HEK293T (cell line): ENCODE results near the gene HTRA2.

ENCODE experiments used
- CTCF ChIA-PET: fragments of 350-600 bp; formaldehyde crosslinking; extraction: SDS; loops from one replicate; lab custom pipeline; 2021; ENCODE audit warnings: antibody characterized with exemption, inconsistent platforms; lab: Yijun Ruan, JAX
- POLR2A ChIA-PET: fragments of 350-600 bp; formaldehyde crosslinking; extraction: SDS; loops from one replicate; lab custom pipeline; 2020; ENCODE audit warnings: antibody characterized with exemption, inconsistent platforms; lab: Yijun Ruan, JAX
- DNase-seq: peaks from one replicate; pipeline ENCODE4 v3.0.0; 2012; ENCODE audit warnings: mixed read lengths; ENCODE audit errors: extremely low spot score
- ARNT ChIP-seq: fragments of 450-650 bp; IDR thresholded peaks from 2 replicates; pipeline ENCODE4 v1.6.1; 2017; ENCODE audit warnings: mild to moderate bottlenecking
- BHLHE40 ChIP-seq: fragments of 450-650 bp; IDR thresholded peaks from 2 replicates; pipeline ENCODE4 v1.6.1; 2016; ENCODE audit warnings: mild to moderate bottlenecking, moderate library complexity, borderline replicate concordance
- CTBP1 ChIP-seq: fragments of 450-650 bp; IDR thresholded peaks from 2 replicates; pipeline ENCODE4 v1.6.1; 2016; ENCODE audit warnings: borderline replicate concordance
- ELF4 ChIP-seq: fragments of 450-650 bp; IDR thresholded peaks from 2 replicates; pipeline ENCODE4 v1.6.1; 2017; ENCODE audit warnings: antibody characterized with exemption
- FOXA1 ChIP-seq: fragments of 450-650 bp; IDR thresholded peaks from 2 replicates; pipeline ENCODE4 v1.6.1; 2016; ENCODE audit warnings: mild to moderate bottlenecking
- FOXK2 ChIP-seq: fragments of 450-650 bp; IDR thresholded peaks from 2 replicates; pipeline ENCODE4 v1.6.1; 2016; ENCODE audit warnings: mild to moderate bottlenecking
- FOXM1 ChIP-seq: fragments of 450-650 bp; IDR thresholded peaks from 2 replicates; pipeline ENCODE4 v1.6.1; 2017; ENCODE audit warnings: mild to moderate bottlenecking, borderline replicate concordance
- HDGF ChIP-seq: fragments of 450-650 bp; IDR thresholded peaks from 2 replicates; pipeline ENCODE4 v1.6.1; 2017; ENCODE audit warnings: antibody characterized with exemption, borderline replicate concordance
- L3MBTL2 ChIP-seq: fragments of 450-650 bp; conservative IDR thresholded peaks from 2 replicates; pipeline ENCODE4 v1.6.1; 2016; ENCODE audit warnings: mild to moderate bottlenecking
- LEF1 ChIP-seq: fragments of 450-650 bp; IDR thresholded peaks from 2 replicates; pipeline ENCODE4 v1.6.1; 2017; ENCODE audit warnings: mild to moderate bottlenecking, borderline replicate concordance
- NFRKB ChIP-seq: fragments of 450-650 bp; IDR thresholded peaks from 2 replicates; pipeline ENCODE4 v1.6.1; 2016; ENCODE audit warnings: mild to moderate bottlenecking, moderate library complexity
- SP1 ChIP-seq: fragments of 450-650 bp; IDR thresholded peaks from 2 replicates; pipeline ENCODE4 v1.6.1; 2017
- SUZ12 ChIP-seq: fragments of 450-650 bp; IDR thresholded peaks from 2 replicates; pipeline ENCODE4 v1.6.1; 2016; ENCODE audit warnings: mild to moderate bottlenecking
- TARDBP ChIP-seq: fragments of 450-650 bp; IDR thresholded peaks from 2 replicates; pipeline ENCODE4 v1.6.1; 2016
- ZNF384 ChIP-seq: fragments of 450-650 bp; IDR thresholded peaks from 2 replicates; pipeline ENCODE4 v1.6.1; 2016
- TF ChIP-seq, protein P1 (sequence below): fragments of 450-650 bp; IDR thresholded peaks from 2 replicates; pipeline ENCODE4 v1.6.1; 2016

The HTRA2 gene

DNA sequence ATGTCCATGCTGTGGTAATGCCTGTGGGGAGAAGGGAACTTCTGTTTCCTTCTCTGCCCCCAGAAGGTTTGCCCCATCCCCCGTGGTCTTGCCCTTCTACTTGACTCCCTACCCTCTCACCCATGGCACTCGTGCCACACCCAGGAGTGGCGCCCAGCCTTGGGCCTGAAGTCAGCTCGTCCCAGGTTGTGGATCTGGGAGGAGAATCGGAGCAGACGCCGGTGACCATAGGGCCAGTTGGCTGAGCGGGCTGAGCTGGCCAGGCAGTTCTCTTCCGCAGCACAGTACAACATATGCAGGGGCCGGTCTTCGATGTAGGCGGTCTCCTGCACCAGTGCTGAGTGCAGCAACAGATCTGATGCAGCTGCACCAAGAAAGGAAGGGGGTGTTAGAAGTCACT, 4.7 kb downstream of the HTRA2 start:
- DNase-seq = no peak
- ChIA-PET CTCF (interaction anchor here (1.5 kb wide), 1 partner anchor 43 kb away, joined by 3 read pairs; no protein-coding TSS in a partner anchor), POLR2A (interaction anchor here (1.0 to 1.9 kb wide), 3 partner anchors 12 to 17 kb away, joined by 4 to 7 read pairs (median 5); no protein-coding TSS in a partner anchor)
- TF ChIP-seq HDGF (no peak), SP1 (no peak)

GRCh38 chr2:74535440-74535965, 5.8 kb downstream of the HTRA2 start:
- no peak for DNase-seq
- TF ChIP-seq SUZ12 (no peak), SP1 (no peak), CTBP1 (no peak), NFRKB (no peak), ZNF384 (no peak), ELF4 (no peak), LEF1 (no peak), FOXK2 (no peak), FOXA1 (no peak), TARDBP (no peak), FOXM1 (no peak), HDGF (no peak), L3MBTL2 (no peak)
- POLR2A ChIA-PET = no interaction called here
- CTCF ChIA-PET = no interaction called here

GRCh38 chr2:74536166-74536950, 6.6 kb downstream of the HTRA2 start:
- TF ChIP-seq L3MBTL2 = no peak
- TF ChIP-seq HDGF = no peak
- TF ChIP-seq NFRKB = no peak
- no peak for TF ChIP-seq FOXK2
- no peak for TF ChIP-seq FOXM1
- TF ChIP-seq, protein P1, sequence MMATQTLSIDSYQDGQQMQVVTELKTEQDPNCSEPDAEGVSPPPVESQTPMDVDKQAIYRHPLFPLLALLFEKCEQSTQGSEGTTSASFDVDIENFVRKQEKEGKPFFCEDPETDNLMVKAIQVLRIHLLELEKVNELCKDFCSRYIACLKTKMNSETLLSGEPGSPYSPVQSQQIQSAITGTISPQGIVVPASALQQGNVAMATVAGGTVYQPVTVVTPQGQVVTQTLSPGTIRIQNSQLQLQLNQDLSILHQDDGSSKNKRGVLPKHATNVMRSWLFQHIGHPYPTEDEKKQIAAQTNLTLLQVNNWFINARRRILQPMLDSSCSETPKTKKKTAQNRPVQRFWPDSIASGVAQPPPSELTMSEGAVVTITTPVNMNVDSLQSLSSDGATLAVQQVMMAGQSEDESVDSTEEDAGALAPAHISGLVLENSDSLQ = no peak
- TF ChIP-seq ZNF384 = no peak
- TF ChIP-seq ARNT = no peak
- no peak for TF ChIP-seq SP1
- no peak for TF ChIP-seq LEF1
- no peak for TF ChIP-seq SUZ12
- TF ChIP-seq TARDBP = no peak
- no peak for TF ChIP-seq CTBP1
- no peak for TF ChIP-seq FOXA1
- no peak for TF ChIP-seq BHLHE40
- no peak for TF ChIP-seq ELF4
- CTCF ChIA-PET = no interaction called here
- no peak for DNase-seq
- POLR2A ChIA-PET = no interaction called here

DNA sequence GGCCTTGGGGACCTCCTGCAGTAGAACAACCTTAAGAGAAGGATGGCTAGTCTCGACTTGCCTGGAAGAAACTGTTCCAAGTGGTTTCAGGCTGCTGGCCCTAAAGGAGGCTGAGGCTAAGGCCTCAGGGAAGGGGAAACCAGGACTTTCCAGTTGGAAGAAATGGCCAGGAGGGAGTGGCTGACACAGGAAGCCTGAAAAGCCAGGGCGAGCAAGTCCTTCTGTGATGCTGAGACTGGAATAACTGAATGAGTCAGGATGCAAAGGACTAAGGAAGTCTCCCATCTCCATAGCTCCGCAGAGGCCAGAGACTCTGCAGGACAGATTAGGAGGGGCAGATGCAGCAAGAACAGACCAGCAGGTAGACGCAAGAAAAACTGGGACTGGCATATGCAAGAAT, 7.4 kb downstream of the HTRA2 start:
- ChIA-PET CTCF (no interaction called here), POLR2A (no interaction called here)
- TF ChIP-seq FOXM1 = no peak
- no peak for TF ChIP-seq HDGF
- no peak for TF ChIP-seq FOXK2
- TF ChIP-seq SP1 = no peak
- no peak for TF ChIP-seq CTBP1
- TF ChIP-seq ARNT = no peak
- no peak for TF ChIP-seq ELF4
- TF ChIP-seq, protein P1 = no peak
- no peak for TF ChIP-seq LEF1
- TF ChIP-seq L3MBTL2 = no peak
- TF ChIP-seq ZNF384 = no peak
- no peak for TF ChIP-seq BHLHE40
- no peak for TF ChIP-seq FOXA1
- no peak for TF ChIP-seq SUZ12
- TF ChIP-seq NFRKB = no peak
- no peak for DNase-seq

GRCh38 chr2:74538881-74539339, 9.2 kb downstream of the HTRA2 start:
- TF ChIP-seq FOXM1 (no peak), ZNF384 (no peak), NFRKB (no peak), SUZ12 (no peak), ARNT (no peak), SP1 (no peak), BHLHE40 (no peak)
- no peak for DNase-seq
- POLR2A ChIA-PET = no interaction called here
- CTCF ChIA-PET = no interaction called here

- ChIA-PET CTCF (no interaction called here), POLR2A (interaction anchor here (1.3 to 1.6 kb wide), 2 partner anchors 11 to 35 kb away, joined by 4 to 6 read pairs; partner anchors contain the start of genes AUP1 and HTRA2)
- no peak for DNase-seq
- TF ChIP-seq NFRKB = no peak
- no peak for TF ChIP-seq SUZ12
- TF ChIP-seq TARDBP = no peak
- TF ChIP-seq ZNF384 = no peak
- no peak for TF ChIP-seq FOXK2
- TF ChIP-seq, protein P1 = no peak
- TF ChIP-seq HDGF = no peak
- TF ChIP-seq FOXA1 = no peak
- no peak for TF ChIP-seq L3MBTL2
These were observed 10.6 kb downstream of the HTRA2 start for GRCh38 chr2:74540291-74540690.
